Kidney (tissue), 14 donors: ENCODE data around the gene ASS1. TPM values are rescaled to one million over a fixed set of nuclear protein-coding genes. Genes with fewer than 3 reads are reported as not detected.

Source experiments
- DNase-seq, 5 donors: peaks; one replicate each; pipeline ENCODE4 v3.0.0-alpha.2; 2013 to 2020
- FAIRE-seq: peaks from 2 replicates; lab custom pipeline; 2012; peaks lifted over from hg19 to GRCh38; lab: Jason Lieb, UNC
- H3K27ac ChIP-seq, 2 donors: one replicate each; pipeline ENCODE4 v1.7.0; 2013; ENCODE audit warnings: low read depth in 2 of 2, low read length in 2 of 2, inconsistent platforms in 1 of 2
- H3K27me3 ChIP-seq: one replicate; pipeline ENCODE4 v1.7.1; 2013; ENCODE audit warnings: low read length, inconsistent platforms; ENCODE audit not compliant: control insufficient read depth, insufficient read depth
- H3K36me3 ChIP-seq, 3 donors: one replicate each; pipeline versions ENCODE4 v1.7.0 to v1.7.1; 2013; ENCODE audit warnings: low read length in 3 of 3, control low read depth in 1 of 3, inconsistent platforms in 1 of 3; ENCODE audit not compliant: insufficient read depth in 3 of 3, control insufficient read depth in 2 of 3
- H3K4me1 ChIP-seq, 3 donors: one replicate each; pipeline versions ENCODE4 v1.7.0 to v1.7.1; 2013; ENCODE audit warnings: low read length in 3 of 3, inconsistent platforms in 1 of 3, low read depth in 1 of 3; ENCODE audit not compliant: control insufficient read depth in 2 of 3, insufficient read depth in 2 of 3
- H3K4me3 ChIP-seq, 3 donors: one replicate each; pipeline versions ENCODE4 v1.7.0 to v1.8.1; 2013; ENCODE audit warnings: low read length in 3 of 3, control low read depth in 1 of 3, inconsistent platforms in 1 of 3
- H3K9ac ChIP-seq, 3 donors: one replicate each; pipeline versions ENCODE4 v1.7.0 to v1.7.1; 2013; ENCODE audit warnings: low read length in 3 of 3, control low read depth in 1 of 3, inconsistent platforms in 1 of 3
- H3K9me3 ChIP-seq, 3 donors: one replicate each; pipeline versions ENCODE4 v1.7.0 to v1.7.1; 2013; ENCODE audit warnings: low read length in 3 of 3, control low read depth in 1 of 3, inconsistent platforms in 1 of 3; ENCODE audit not compliant: control insufficient read depth in 2 of 3, insufficient read depth in 1 of 3
- intact Hi-C: fragments of 100-400 bp; cut with DNase I; formaldehyde crosslinking; loops from one replicate; pipeline ENCODE4 v1.11.1; 2022
- polyA plus RNA-seq: library from polyadenylated mRNA; stranded (reverse); fragments of 350-450 nt; fragmentation: Illumina TruSeq; extraction: RNeasy Lipid Tissue Mini Kit (QIAGEN cat#74804); gene quantifications from one replicate; pipeline ENCODE4 v1.2.3, GENCODE V29; 2014; ENCODE audit warnings: low read depth, low replicate concordance; ENCODE audit not compliant: insufficient read depth
- total RNA-seq: library from RNA; stranded (reverse); fragmentation: NEBNext Ultra II Directional; extraction: Animal tissue kit (Norgen Biotek cat#: 25700); gene quantifications from one replicate; pipeline ENCODE4 v1.2.1, GENCODE V29; 2021
- TF ChIP-seq, protein P1 (sequence below): IDR thresholded peaks from 3 replicates; pipeline ENCODE4 v1.5.1; 2012; ENCODE audit warnings: mild to moderate bottlenecking, moderate library complexity, borderline replicate concordance; ENCODE audit not compliant: insufficient read depth; ENCODE audit errors: extremely low read depth
- donor health status: control.
- donor health status: control.
- donor health status: control.
- donor health status: control.
- donor health status: control.
- donor health status: DM: yes; HTN: yes; CAD: no.
- donor health status: Normal renal cell carcinoma (clear cell type).

The ASS1 gene
- total and polyA plus RNA-seq, 2 donors from 2014 or later = 124 to 1,185 TPM

GRCh38 chr9:130486103-130486502 lies 41.3 kb downstream of the ASS1 start:
- TF ChIP-seq, protein P1, sequence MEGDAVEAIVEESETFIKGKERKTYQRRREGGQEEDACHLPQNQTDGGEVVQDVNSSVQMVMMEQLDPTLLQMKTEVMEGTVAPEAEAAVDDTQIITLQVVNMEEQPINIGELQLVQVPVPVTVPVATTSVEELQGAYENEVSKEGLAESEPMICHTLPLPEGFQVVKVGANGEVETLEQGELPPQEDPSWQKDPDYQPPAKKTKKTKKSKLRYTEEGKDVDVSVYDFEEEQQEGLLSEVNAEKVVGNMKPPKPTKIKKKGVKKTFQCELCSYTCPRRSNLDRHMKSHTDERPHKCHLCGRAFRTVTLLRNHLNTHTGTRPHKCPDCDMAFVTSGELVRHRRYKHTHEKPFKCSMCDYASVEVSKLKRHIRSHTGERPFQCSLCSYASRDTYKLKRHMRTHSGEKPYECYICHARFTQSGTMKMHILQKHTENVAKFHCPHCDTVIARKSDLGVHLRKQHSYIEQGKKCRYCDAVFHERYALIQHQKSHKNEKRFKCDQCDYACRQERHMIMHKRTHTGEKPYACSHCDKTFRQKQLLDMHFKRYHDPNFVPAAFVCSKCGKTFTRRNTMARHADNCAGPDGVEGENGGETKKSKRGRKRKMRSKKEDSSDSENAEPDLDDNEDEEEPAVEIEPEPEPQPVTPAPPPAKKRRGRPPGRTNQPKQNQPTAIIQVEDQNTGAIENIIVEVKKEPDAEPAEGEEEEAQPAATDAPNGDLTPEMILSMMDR = no peak
- no peaks in the 10 kb centered on the region for H3K4me1 ChIP-seq
- DNase-seq = no peak
- H3K9me3 ChIP-seq = no peaks in the 10 kb centered on the region
- no peak overlapping the region for H3K27ac ChIP-seq
- H3K27me3 ChIP-seq = no peaks in the 10 kb centered on the region
- no peak overlapping the region for H3K4me3 ChIP-seq
- FAIRE-seq = no peak
- H3K9ac ChIP-seq = no peak overlapping the region
- H3K36me3 ChIP-seq = peaks cover 0 to 44% (median 7%) of the 10 kb centered on the region in 3 donors
- intact Hi-C loops = no loop called here

DNA sequence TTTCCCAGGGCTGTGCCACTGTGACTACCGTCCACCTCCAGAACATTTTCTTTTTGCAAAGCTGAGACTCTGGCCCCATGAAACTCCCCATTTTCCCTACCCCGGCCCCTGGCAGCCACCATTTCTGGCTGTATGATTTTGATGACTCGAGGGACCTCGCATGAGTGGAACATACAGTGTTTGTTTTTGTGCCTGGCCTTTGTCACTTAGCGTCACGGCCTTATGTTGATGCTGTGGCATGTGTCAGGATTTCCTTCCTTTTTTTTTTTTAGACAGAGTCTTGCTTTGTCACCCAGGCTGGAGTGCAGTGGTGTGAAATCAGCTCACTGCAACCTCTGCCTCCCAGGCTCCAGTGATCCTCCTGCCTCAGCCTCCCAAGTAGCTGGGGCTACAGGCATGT lies 42.7 kb downstream of the ASS1 start:
- H3K4me3 ChIP-seq = no peak overlapping the region
- H3K9me3 ChIP-seq = no peaks in the 10 kb centered on the region
- H3K36me3 ChIP-seq = peaks cover 0 to 54% (median 12%) of the 10 kb centered on the region in 3 donors
- H3K4me1 ChIP-seq = no peaks in the 10 kb centered on the region
- FAIRE-seq = no peak
- TF ChIP-seq, protein P1 = no peak
- H3K27ac ChIP-seq = no peak overlapping the region
- intact Hi-C loops = no loop called here
- no peak overlapping the region for H3K9ac ChIP-seq
- H3K27me3 ChIP-seq = no peaks in the 10 kb centered on the region
- no peak for DNase-seq

- DNase-seq (no peak), FAIRE-seq (no peak)
- no peaks in the 10 kb centered on the region for H3K9me3 ChIP-seq
- H3K4me3 ChIP-seq = no peak overlapping the region
- no peak overlapping the region for H3K27ac ChIP-seq
- intact Hi-C loops = no loop called here
- no peaks in the 10 kb centered on the region for H3K27me3 ChIP-seq
- no peak overlapping the region for H3K9ac ChIP-seq
- H3K4me1 ChIP-seq = no peaks in the 10 kb centered on the region
- peaks cover 0 to 59% (median 12%) of the 10 kb centered on the region in 3 donors for H3K36me3 ChIP-seq
- TF ChIP-seq, protein P1 = no peak
These were observed 44.0 kb downstream of the ASS1 start for GRCh38 chr9:130488621-130489330.

GRCh38 chr9:130490981-130491380 lies 46.2 kb downstream of the ASS1 start:
- Histone ChIP-seq H3K9me3 (no peaks in the 10 kb centered on the region), H3K27me3 (no peaks in the 10 kb centered on the region), H3K27ac (no peak overlapping the region), H3K36me3 (peaks cover 0 to 43% (median 16%) of the 10 kb centered on the region in 3 donors), H3K4me3 (no peak overlapping the region), H3K9ac (no peak overlapping the region), H3K4me1 (no peaks in the 10 kb centered on the region)
- TF ChIP-seq, protein P1 = no peak
- no peak for DNase-seq
- intact Hi-C loops = no loop called here
- FAIRE-seq = no peak
